B cell (primary cell): ENCODE results near the gene NBEAL2. TPM values are rescaled to one million over a fixed set of nuclear protein-coding genes. Genes with fewer than 3 reads are reported as not detected.
A peak's percentile ranks its signal among the peaks of the same experiment; 100 is the strongest.

Experiments used
- ATAC-seq: fragments of 200-7000 bp; cut with Tn5 transposase; one replicate; pipeline ENCODE4 v1.10.0; 2021; ENCODE audit warnings: low read depth, mild to moderate bottlenecking, moderate number of reproducible peaks, moderate library complexity
- CTCF ChIA-PET: fragments of 350-600 bp; sonication (Branson Sonifier 250); formaldehyde crosslinking; loops from one replicate; lab custom pipeline; 2021; ENCODE audit warnings: antibody characterized with exemption, inconsistent platforms; lab: Charles Lee
- POLR2A ChIA-PET: fragments of 350-600 bp; sonication (Branson Sonifier 250); formaldehyde crosslinking; loops from one replicate; lab custom pipeline; 2021; ENCODE audit warnings: antibody characterized with exemption; lab: Charles Lee
- DNase-seq: peaks from one replicate; pipeline ENCODE4 v3.0.0; 2013
- H2AFZ ChIP-seq: 2 replicates; pipeline ENCODE4 v1.6.1; 2012; ENCODE audit warnings: mild to moderate bottlenecking, low read depth, low read length; ENCODE audit not compliant: insufficient read depth, poor library complexity, severe bottlenecking
- H3K27ac ChIP-seq, 2 donors: 1 replicate in 1 of 2; 2 replicates in 1 of 2; pipeline ENCODE4 v1.5.1; 2012 to 2013; ENCODE audit warnings: low read length in 2 of 2, mild to moderate bottlenecking in 2 of 2, moderate library complexity in 1 of 2
- H3K27me3 ChIP-seq, 4 experiments: fragments of 200-600 bp in 1 of 4; sonication (generic) in 1 of 4; replicated peaks in 1 of 4; 1 replicate in 2 of 4; 2 replicates in 2 of 4; pipeline versions ENCODE4 v1.6.1 to v1.7.0; 2013 to 2016; ENCODE audit warnings: low read length in 3 of 4, mild to moderate bottlenecking in 2 of 4, mixed read lengths in 1 of 4, moderate library complexity in 1 of 4; ENCODE audit not compliant: insufficient read depth in 4 of 4, control insufficient read depth in 3 of 4; ENCODE audit errors: control extremely low read depth in 1 of 4
- H3K36me3 ChIP-seq, 2 experiments: replicated peaks in 1 of 2; 1 replicate in 1 of 2; 2 replicates in 1 of 2; pipeline versions ENCODE4 v1.6.1 to v1.7.1; 2013; ENCODE audit warnings: low read length in 1 of 2; ENCODE audit not compliant: insufficient read depth in 2 of 2, control insufficient read depth in 1 of 2; ENCODE audit errors: control extremely low read depth in 1 of 2, extremely low read depth in 1 of 2
- H3K4me1 ChIP-seq, 2 donors: fragments of 200-600 bp in 1 of 2; sonication (generic) in 1 of 2; 1 replicate in 1 of 2; 2 replicates in 1 of 2; pipeline versions ENCODE4 v1.5.1 to v1.6.1; 2013 to 2017; ENCODE audit warnings: low read length in 2 of 2; ENCODE audit not compliant: control insufficient read depth in 2 of 2, insufficient read depth in 2 of 2
- H3K4me2 ChIP-seq: replicated peaks from 2 replicates; pipeline ENCODE3; 2012; ENCODE audit warnings: mild to moderate bottlenecking, low read depth, low read length; ENCODE audit not compliant: poor library complexity, severe bottlenecking
- H3K4me3 ChIP-seq, 5 experiments: fragments of 200-600 bp in 1 of 5; sonication (generic) in 1 of 5; 1 replicate in 3 of 5; 2 replicates in 2 of 5; pipeline versions ENCODE4 v1.5.1 to v1.7.0; 2011 to 2016; ENCODE audit warnings: low read length in 4 of 5, mild to moderate bottlenecking in 4 of 5, low read depth in 2 of 5, control low read depth in 1 of 5, moderate library complexity in 1 of 5; ENCODE audit not compliant: insufficient read depth in 1 of 5; ENCODE audit errors: control extremely low read depth in 1 of 5, extremely low read depth in 1 of 5
- H3K79me2 ChIP-seq: fragments of 200-600 bp; sonication (generic); one replicate; pipeline ENCODE4 v1.6.0; 2016; ENCODE audit warnings: low read length; ENCODE audit not compliant: control insufficient read depth, insufficient read depth
- H3K9ac ChIP-seq: fragments of 200-600 bp; sonication (generic); 2 replicates; pipeline ENCODE4 v1.6.1; 2017; ENCODE audit warnings: mild to moderate bottlenecking, low read length, moderate library complexity
- H3K9me3 ChIP-seq, 3 donors: one replicate each; pipeline versions ENCODE4 v1.6.1 to v1.7.1; 2013; ENCODE audit warnings: low read length in 2 of 3; ENCODE audit not compliant: control insufficient read depth in 2 of 3, insufficient read depth in 1 of 3; ENCODE audit errors: control extremely low read depth in 1 of 3
- H4K20me1 ChIP-seq: 2 replicates; pipeline ENCODE4 v1.6.0; 2012; ENCODE audit warnings: mild to moderate bottlenecking, low read length; ENCODE audit not compliant: insufficient read depth, control insufficient read depth, poor library complexity, severe bottlenecking
- H3K27ac Mint-ChIP-seq: one replicate; pipeline ENCODE4 v1.8.0; 2021; ENCODE audit warnings: mixed read lengths
- H3K27me3 Mint-ChIP-seq: one replicate; pipeline ENCODE4 v1.8.0; 2021; ENCODE audit warnings: mixed read lengths
- H3K4me1 Mint-ChIP-seq: one replicate; pipeline ENCODE4 v1.8.0; 2021; ENCODE audit warnings: mixed read lengths
- H3K4me3 Mint-ChIP-seq: one replicate; pipeline ENCODE4 v1.8.0; 2021; ENCODE audit warnings: mixed read lengths
- H3K9me3 Mint-ChIP-seq: one replicate; pipeline ENCODE4 v1.8.0; 2022; ENCODE audit warnings: mixed read lengths; ENCODE audit not compliant: insufficient read depth
- CTCF ChIP-seq: fragments of 200-600 bp; IDR thresholded peaks from one replicate; pipeline ENCODE4 v1.8.0; 2022; ENCODE audit warnings: antibody characterized with exemption, mild to moderate bottlenecking
- EZH2 ChIP-seq: IDR thresholded peaks from 2 replicates; pipeline ENCODE4 v1.6.1; 2012; ENCODE audit warnings: borderline replicate concordance, low read depth, mild to moderate bottlenecking, moderate library complexity, low read length; ENCODE audit not compliant: insufficient read depth, poor library complexity, severe bottlenecking
- WGBS: methylation state at CpG from one replicate; pipeline ENCODE4 v1.1.5; 2013; ENCODE audit warnings: missing lambda C conversion rate; ENCODE audit not compliant: insufficient coverage; 5-methylcytosine and 5-hydroxymethylcytosine counted together
- intact Hi-C: fragments of 100-400 bp; cut with micrococcal nuclease; formaldehyde crosslinking; loops from one replicate; pipeline ENCODE4 v1.10.0; 2022
- polyA plus RNA-seq: library from polyadenylated mRNA; depleted of rRNA; stranded (reverse); fragments of >200 nt; gene quantifications from 2 replicates; pipeline ENCODE4 v1.2.3, GENCODE V29; 2012
- total RNA-seq, 2 donors: library from RNA; stranded (reverse); fragments of 120-200 nt in 1 of 2; gene quantifications; 1 replicate in 1 of 2; 2 replicates in 1 of 2; pipeline versions ENCODE4 v1.2.3 to v1.2.4, GENCODE V29; 2013 to 2022

Gene NBEAL2
- total and polyA plus RNA-seq, 2 donors (not counting 1 experiment from before 2014, with no cell fraction given), result 63.8 to 155 TPM

- Histone ChIP-seq H3K9me3 (no peaks in the 10 kb centered on the region), H3K79me2 (peaks cover 99% of the 10 kb centered on the region), H3K4me2 (no peak overlapping the region), H4K20me1 (peaks cover 43% of the 10 kb centered on the region), H3K36me3 (peaks cover 1 to 61% of the 10 kb centered on the region in 2 experiments), H3K27me3 (no peaks in the 10 kb centered on the region), H3K27ac (peak overlapping the region in 1 of 2 donors; percentile 62), H2AFZ (no peak overlapping the region), H3K9ac (no peak overlapping the region), H3K4me1 (peaks cover 65 to 94% of the 10 kb centered on the region in 2 donors), H3K4me3 (no peak overlapping the region)
- ATAC-seq, result no peak
- WGBS, result 91% methylated on average over 2 of the region's 7 CpGs
- intact Hi-C loops, result no loop called here
- Mint-ChIP-seq H3K9me3 (no peaks in the 10 kb centered on the region), H3K4me1 (peaks cover 82% of the 10 kb centered on the region), H3K27me3 (no peaks in the 10 kb centered on the region), H3K27ac (peak overlapping the region; percentile 50), H3K4me3 (no peak overlapping the region)
- no peak for TF ChIP-seq CTCF
- no peak for TF ChIP-seq EZH2
- ChIA-PET CTCF (interaction anchor here (0.7 to 13.6 kb wide), 6 partner anchors 13 to 64 kb away, joined by 3 to 146 read pairs (median 4); partner anchors contain the start of gene NBEAL2), POLR2A (no interaction called here)
- DNase-seq, result no peak
Measured at GRCh38 chr3:46935168-46935858, 44.2 kb upstream of the NBEAL2 start.

- Histone ChIP-seq H3K9ac (no peak overlapping the region), H3K4me3 (no peak overlapping the region), H3K4me2 (no peak overlapping the region), H3K4me1 (peaks cover 57 to 89% of the 10 kb centered on the region in 2 donors), H3K36me3 (peaks cover 1 to 66% of the 10 kb centered on the region in 2 experiments), H3K79me2 (peaks cover 99% of the 10 kb centered on the region), H3K27me3 (no peaks in the 10 kb centered on the region), H3K9me3 (no peaks in the 10 kb centered on the region), H3K27ac (peak overlapping the region in 1 of 2 donors; percentile 2), H4K20me1 (peaks cover 45% of the 10 kb centered on the region), H2AFZ (no peak overlapping the region)
- H3K27me3 Mint-ChIP-seq, result no peaks in the 10 kb centered on the region
- no peak for TF ChIP-seq CTCF
- no peak for TF ChIP-seq EZH2
- H3K4me3 Mint-ChIP-seq, result no peak overlapping the region
- DNase-seq (no peak), ATAC-seq (no peak)
- intact Hi-C loops, result no loop called here
- WGBS, result 86% methylated on average over 7 of the region's 7 CpGs
- H3K27ac Mint-ChIP-seq, result peak overlapping the region; percentile 42
- POLR2A ChIA-PET, result interaction anchor here (1.2 kb wide), 1 partner anchor 9 kb away, joined by 5 read pairs; no protein-coding TSS in a partner anchor
- H3K9me3 Mint-ChIP-seq, result no peaks in the 10 kb centered on the region
- H3K4me1 Mint-ChIP-seq, result peaks cover 79% of the 10 kb centered on the region
- CTCF ChIA-PET, result interaction anchor here (0.7 to 1.3 kb wide), 4 partner anchors 27 to 63 kb away, joined by 3 to 4 read pairs (median 4); partner anchors contain the start of gene NBEAL2
Measured at GRCh38 chr3:46935989-46936558, 43.4 kb upstream of the NBEAL2 start.
